SIG-M5 treated with dmso at 0.1 percent for 504 hours (cell line): ENCODE measurements around the gene SH3BGRL2.

Experiments used
- DNase-seq: peaks from one replicate; lab custom pipeline; 2025; ENCODE audit not compliant: unreplicated experiment; lab: John Stamatoyannopoulos, UW

The SH3BGRL2 gene

DNA sequence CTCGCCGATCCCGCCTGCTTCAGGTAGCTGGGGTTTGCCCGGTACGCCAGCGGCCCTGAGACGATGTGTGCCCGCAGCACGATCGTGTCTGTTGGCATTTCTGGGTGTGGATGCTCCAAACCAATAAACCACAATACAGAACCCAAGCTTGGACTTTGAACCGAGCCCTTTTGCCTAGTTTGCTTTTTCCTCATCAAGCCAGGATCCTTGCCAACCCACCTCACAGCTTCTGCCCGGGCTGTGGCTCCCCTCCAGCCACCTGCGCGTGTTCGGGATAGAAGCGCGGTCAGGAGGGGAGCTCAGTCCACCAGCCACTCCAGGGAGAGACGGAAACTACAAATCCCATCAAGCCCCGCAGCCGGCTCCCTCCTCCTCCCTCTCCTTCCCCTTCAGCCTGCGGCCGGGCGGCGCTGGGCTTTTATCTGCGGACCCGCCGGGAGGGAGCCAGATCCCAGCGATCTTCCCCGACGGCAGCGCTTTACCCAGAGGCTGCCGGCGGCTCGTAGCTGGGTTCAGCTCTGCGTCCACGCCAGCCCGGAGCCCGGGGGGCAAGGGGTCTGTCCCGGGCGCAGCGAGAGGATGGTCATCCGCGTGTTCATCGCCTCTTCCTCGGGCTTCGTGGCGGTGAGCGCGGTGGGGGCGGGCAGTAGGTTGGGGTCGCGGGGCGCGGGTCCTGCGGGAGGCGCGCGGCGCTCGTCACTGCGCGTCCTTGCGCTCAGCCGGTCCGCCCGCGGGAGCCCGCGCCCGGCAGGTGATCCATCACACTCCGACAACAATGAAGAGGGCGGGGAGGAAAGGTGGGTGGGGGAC, at the start of gene SH3BGRL2:
SH3BGRL2 (plus strand) TSS at position 447 of the 810 bp plus-strand sequence; CDS start at position 580, 133 bp downstream.
- DNase-seq = peak; percentile 27

DNA sequence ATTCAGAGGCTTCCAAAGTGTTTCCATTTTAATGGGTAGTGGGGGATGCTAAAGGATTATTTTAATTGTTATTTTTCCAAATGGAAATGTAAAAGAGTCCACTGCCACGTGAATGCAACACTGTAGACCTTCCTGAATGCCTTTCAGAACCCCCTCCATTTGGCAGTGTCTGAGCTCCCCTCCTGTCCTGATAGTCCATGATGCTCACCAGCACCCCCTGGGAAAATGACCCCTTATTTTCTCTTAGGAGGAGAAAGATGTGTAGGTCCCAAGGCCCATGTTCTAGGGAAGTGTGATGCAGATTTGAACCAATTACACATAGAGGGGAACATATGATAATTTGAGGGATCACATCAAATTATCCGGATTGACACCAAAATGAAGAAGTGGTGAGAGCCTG, 46.8 kb upstream of the SH3BGRL2 start:
- DNase-seq = no peak

DNA sequence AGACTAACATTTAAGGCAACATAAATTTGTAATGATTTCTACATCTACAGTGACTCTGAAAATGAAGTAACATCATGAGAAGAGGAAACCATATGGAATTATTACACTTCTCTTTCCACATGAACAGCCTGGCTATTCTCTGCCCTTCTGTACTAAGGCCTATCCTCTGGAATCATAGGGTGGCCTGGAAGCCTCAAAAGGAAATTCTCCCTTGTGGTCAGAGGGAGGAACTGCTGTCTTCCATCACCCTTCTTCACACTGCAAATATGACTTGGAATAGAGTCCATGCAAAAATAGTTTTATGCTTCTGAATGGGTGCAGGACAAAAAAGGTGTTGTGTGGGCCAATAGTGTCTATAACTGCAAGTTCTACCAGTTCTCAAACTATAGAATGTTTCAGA, 44.6 kb upstream of the SH3BGRL2 start:
- DNase-seq = peak; percentile 12

DNA sequence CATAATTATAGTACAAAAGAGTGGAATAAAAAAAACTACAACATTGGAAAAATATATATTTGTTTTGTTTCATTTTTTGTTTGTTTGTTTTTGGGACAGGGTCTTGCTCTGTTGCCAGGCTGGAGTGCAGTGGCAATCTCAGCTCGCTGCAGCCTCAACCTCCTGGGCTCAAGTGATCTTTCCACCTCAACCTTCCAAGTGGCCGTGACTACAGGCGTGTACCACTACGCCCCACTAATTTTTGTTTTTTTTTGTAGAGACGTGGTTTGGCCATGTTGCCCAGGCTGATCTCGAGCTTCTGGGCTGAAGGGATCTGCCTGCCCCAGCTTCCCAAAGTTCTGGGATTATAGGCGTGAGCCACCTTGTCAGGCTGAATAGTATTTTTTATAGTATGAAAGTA, 41.4 kb upstream of the SH3BGRL2 start:
- no peak for DNase-seq

DNA sequence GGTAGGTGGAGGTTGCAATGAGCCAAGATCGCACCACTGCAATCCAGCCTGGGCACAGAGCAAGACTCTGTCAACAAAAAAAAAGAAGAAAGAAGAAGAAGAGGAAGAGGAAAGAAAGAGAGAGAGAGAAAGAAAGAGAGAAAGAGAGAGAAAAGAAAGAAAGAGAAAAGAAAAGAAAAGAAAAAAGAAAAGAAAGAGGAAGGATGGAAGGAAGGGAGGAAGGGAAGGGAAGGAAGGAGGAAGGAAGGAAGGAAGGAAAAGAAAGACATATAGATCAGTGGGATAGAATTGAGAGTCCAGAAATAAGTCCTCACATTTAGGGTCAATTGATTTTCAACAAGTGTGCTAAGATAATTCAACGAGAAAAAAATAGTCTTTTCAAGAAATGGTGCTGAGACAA, 34.0 kb upstream of the SH3BGRL2 start:
- DNase-seq = no peak

DNA sequence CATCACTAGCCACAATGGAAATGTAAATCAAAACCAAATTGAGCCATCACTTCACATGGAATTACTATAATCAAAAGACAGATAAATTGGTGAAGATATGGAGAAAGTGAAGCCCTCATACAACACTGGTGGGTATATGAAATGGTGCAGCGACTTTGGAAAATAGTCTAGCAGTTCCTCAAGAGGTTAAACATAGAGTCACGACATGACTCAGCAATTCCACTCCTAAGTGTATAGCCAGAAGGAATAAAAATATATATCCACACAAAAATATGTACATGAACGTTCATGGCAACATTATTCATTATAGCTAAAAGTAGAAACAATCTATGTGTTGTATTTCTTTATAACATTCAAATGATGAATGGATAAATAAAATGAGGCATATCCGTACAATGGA, 33.1 kb upstream of the SH3BGRL2 start:
- DNase-seq = no peak

DNA sequence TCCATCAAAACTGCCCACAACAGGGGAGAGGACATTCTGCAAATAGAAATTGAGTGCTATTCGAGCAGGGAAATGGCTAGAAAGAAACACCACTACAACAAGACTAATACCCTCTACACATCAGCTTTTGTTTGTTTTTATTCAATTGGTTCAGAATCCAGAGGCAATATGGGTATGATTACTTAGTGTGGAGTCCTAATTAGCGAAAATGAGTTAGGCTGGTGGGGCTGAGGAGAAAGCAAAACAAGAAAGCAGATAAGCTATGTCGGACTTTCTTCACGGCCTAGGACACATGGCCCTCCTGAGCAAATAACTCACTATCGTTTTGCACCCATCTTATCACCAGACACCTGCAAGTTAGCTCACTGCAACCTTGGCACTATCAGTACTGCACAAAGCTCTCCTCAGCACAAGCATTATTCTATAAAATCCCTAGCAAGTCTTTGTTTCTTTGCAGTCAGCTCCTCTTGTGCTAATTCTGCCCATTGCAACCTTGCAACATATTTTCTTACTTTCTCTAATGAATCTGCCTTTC, 31.3 kb upstream of the SH3BGRL2 start:
- no peak for DNase-seq

DNA sequence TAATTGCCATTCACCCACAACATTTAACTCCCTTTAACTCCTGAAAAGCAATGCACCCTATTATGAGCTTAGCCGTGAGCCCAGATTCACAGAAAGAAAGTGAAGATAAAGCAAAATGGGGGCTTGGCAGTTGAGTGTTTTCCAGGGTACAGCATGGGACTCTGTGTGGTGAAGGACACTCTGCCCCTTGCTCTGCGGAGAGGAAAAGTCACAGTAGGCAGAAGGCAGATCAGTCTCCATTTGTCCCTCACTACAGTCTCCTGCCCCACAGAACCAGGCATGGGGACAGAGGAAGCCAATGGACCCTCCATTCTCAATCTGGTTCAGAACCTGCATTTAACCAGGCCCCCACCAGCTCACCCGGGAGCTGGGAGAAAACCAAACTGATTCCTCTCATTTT, 30.8 kb upstream of the SH3BGRL2 start:
- no peak for DNase-seq

DNA sequence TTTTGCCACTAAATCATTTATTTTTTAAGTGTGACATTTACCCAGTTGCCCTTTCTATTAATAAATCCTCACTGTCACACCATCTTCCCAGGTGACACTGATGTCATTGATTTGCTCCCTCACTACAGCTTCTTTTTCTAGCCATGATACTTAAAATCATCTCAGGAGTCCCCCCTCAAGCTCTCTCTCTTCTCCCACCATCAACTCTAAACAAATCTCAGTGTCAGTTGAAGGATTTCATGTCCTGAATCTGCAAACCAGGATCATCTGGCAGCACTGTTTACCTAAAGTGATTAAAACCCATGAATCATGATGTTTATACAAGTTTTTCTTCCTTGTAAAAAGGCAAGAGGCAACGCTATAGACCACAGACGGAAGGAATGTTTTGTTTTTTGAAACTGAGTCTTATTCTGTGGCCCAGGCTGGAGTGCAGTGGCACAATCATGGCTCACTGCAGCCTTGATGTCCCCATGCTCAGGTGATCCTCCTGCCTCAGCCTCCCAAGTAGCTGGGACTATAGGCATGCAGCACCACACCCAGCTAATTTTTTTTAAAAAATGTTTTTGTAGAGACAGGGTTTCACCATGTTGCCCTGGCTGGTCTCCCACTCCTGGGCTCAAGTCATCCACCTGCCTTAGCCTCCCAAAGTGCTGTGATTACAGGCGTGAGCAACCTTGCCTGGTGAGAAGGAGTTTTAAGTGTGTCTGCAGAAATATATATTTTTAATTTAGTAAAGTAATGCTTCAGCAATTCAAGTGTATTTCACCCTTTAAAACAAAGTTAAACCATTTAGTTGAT, 30.1 kb upstream of the SH3BGRL2 start:
- DNase-seq = peak; percentile 1

DNA sequence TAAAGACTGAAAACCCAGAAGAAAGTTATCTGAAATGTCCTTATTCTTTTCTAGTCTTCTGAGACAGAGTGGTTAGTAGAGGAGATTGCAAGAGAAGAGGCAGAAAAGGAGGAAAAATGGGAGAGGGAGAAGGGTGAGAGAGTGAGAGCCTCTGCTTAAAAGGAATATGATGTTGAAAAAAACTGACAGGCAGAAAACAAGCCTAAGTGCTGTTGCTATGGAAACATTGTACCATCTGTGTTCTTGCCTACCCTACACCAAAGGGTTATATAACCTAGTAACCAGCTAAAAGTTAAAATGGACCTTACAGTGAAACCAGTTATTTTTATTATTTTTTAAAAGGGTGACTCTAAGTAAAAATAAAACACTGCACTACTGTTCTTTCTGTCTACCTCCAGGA, 28.3 kb upstream of the SH3BGRL2 start:
- DNase-seq = no peak

DNA sequence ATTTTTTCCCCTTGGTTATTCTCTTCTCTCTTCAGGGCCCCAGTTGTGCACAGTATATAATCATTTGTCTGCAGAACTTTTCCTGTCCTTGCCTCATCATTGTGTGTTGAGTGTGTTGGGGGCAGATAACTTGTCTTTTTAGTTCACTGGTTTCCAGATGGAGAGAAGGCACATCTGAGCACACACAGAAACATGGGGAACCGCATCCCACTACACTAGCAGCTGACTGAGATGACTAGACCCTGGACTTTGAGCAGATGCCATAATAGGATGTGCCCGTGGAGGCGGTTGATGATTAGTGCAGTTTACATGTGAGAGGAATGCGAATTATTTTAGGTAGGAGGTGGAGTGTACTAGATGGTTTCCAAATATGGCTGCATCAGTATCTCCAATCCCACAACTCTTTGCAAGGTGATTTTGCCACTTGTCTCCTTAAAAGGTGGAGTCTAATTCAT, 26.5 kb upstream of the SH3BGRL2 start:
- DNase-seq = no peak

DNA sequence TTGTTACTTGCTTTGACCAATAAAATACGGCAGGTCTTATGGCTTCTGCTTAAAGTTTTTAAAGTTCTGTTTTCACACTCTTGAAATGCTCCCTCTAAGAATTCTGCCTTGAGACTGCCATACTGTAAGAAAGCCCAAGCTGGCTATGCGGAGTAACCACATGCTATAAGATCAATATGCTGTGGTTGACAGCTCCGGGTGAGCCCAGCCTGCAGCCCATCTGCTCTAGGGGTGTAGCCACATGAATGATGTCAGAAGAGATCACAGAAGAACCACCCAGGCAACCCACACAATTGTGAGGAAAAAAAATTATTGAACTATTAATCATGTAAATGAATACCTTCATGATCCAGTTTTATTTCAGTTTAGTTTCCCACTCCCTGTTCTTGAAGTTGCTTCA, 26.1 kb upstream of the SH3BGRL2 start:
- DNase-seq = no peak

DNA sequence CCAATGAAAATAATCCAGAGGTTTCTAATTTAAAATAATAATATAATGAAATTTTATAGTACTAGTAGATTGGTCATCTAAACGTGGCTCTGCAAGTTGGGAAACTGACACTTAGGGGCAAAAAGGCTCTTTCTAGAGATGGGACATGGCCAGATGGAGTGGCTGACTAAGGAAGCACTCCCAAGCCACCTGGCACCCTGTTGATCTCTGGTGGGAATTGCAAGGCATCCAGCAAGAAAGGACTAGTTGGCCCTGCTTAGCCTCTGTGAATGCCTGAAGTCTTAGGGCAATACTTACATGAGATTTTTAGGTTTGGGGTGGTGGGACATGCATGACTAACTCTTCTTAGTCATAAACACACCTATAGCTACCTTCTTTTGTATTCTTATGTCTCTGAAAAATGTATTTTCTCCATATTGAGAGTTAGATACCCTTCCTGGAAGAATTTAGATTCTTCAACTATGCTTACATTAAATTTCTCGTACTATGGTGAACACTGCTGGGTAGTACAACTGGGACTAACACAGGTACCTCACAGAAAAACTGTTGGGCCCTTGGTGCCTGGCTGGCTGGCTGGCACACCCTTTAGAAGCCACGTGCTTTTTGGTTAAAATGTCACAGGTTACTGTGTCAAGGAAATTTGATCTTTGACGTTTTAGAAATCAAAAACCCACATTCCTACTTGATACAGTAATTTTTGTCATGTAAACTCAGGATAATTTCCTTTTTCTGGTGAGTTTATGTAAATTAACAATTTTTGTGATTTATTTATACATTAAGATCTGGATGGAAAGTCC, 25.0 kb upstream of the SH3BGRL2 start:
- no peak for DNase-seq

DNA sequence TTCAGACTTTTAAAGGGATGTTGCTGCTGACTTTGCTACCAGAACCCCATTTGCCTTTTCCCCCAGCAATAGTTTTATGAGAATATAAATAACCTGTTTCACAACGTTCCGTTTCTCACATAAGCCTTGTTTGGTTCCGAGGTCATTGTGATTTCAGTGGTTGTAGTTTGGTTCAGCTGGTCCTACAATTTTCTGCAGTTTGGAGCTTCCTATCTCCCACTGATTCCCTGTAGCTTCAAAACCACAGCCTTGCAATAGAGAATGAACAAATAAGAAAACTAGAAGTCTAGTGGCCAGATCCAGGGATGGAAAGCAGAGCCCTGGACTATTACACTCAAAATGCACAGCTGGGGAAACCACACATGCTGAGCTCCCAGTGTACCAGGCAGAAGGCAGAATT, 24.1 kb upstream of the SH3BGRL2 start:
- DNase-seq = no peak

DNA sequence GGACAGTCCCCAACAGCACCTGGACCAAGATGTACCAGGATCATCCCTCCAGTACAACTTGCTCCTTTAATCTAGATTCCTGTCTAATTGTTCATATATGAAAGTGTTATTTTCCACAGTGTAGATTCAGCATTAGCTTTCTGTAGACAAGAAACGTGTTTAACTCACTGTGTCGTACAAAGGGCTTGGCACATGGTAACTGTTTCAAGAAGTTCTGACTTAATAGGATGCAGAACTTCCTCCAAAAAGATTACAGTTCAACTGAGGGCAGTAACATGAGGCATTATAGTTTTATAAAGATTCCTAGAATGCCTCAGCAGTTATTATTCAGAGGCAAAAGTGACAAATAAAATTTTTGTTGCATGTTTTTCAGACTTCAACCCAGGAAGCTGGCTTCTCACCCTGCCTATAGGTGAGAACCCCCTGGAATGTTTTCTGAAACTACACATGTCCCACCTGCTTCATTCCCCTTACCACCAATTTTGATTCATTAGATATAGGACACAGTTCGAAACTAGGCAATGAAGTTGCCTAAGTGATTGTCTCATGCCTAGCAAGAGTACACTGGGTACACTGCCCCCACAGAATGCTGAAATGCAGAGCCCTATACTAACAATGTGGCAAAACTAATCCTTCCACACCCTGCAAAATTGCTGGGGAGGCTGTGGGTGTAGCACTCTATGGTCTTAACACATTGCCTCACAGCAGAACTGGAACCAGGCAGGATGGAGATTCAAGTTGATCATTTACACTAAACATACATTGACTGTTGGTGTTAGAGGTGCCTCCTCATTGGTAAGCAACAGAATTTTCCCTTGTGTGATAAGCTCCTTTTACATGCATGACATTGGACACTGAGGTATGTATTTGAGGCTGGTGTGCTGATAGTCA, 22.6 kb upstream of the SH3BGRL2 start:
- DNase-seq = no peak

DNA sequence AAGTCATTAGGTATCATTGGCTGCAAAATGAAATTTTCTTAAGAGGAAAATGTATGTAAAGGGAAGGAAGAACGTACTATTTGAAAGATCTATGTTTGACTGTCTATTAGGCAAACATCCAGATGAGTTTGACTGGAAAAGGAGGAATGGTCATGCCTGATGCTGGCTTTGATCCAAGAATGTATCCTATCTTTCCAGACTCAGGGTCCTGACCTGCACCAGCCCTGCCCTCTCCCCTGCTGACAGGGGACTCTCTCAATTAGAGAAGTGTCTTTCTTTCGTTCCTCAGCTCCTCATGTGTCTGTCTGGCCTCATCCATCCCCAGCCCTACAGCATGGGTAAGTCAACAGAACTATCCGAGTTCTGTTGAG, 21.9 kb upstream of the SH3BGRL2 start:
- no peak for DNase-seq

DNA sequence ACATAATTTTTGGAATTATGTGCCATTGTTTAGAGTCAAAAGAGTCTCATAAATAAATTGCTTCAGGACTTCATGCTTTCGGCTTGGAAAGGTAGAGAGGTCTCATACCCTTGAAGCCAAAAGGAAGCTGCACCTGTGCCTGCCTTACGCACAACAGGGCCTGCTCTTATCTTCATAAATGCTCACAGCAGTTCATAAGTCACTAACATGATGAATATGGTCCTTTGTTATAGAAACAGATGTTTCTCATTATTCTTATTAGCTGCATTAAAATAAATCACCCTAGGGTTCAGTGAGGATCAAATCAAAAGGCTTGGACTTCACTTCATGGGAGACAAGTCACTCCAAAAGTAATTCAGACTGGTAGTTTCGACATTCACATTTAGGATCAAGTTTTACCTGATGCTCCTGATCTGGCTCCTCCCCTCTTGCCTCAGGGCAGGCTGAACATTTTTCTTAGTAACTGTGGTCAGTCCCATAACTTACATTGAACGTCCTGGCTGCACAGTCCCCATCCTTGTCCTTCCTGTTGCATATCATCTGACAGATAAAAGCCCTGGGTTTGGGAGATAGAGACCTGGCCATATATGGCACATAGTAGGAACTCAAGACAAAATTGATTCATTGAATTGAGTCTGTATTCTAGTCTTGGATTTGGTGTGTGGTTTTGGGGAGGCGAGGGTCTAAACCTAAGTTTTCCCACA, 20.7 kb upstream of the SH3BGRL2 start:
- DNase-seq = peak; percentile 18

DNA sequence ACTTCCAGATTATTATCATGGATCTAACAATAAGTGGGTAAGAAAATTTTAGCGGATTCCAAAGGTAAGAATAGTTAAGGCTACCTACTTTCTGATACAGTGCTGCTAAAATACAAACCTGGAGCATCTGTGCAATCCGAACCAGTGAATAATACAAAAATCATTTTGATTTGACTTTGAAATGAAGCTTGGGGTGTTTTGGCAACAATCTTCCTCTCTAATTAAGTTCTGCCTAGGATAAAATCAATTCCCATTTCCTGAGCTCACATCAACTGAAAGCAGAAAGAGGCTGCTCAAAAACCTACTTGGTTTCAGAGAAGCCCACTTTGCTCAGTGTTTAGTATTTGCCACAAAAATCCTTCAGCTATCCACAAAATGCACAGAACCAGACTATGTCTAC, 18.7 kb upstream of the SH3BGRL2 start:
- DNase-seq = no peak

DNA sequence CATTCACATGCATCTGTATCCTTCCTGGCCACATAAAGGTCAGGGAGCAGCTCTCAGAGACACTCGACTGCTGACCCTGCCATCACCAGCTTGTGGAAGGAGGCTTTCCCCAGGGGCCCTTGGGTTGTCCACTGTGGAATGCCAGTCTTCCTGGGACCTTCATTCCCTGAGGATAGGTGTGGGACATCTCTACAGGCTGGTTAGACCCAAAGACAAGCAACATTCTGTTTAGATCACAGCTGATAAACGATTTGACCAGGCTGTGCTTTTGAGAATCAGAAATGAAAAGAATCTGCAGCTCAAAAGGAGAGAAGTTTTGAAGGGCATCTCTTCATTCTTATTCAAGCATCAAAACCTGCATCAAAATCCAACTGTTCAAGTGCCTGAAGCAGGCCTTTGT, 18.2 kb upstream of the SH3BGRL2 start:
- no peak for DNase-seq

DNA sequence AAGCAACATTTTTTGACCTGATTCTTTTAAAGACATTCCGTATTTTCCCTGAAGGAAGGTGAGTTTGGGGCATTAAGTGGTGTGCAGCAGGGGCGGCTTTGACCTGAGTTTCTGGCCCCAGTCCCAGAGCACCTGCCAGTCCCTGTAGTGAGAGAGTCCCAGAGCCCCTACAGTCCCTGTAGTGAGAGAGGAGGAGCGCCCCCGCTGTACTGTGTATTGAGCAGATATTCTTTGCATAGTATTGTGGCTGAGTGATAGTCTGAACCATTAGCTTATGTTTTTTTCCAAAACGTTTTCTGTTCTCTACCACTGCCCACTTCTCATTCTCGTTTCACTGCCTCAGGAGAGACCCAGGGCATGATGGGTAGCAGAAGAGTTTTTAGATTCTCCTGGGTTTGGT, 17.2 kb upstream of the SH3BGRL2 start:
- DNase-seq = no peak
